Heart left ventricle (tissue), 13 donors: ENCODE measurements around the gene TNPO2.

Experiments
- CTCF ChIP-seq, 12 donors: fragments of 200-600 bp; sonication (generic) in 4 of 12; IDR thresholded peaks; one replicate each; pipeline versions ENCODE4 v1.5.0 to v1.8.0; 2018 to 2022; ENCODE audit warnings: antibody characterized with exemption in 12 of 12, mild to moderate bottlenecking in 5 of 12
- POLR2A ChIP-seq, 2 donors: fragments of 450-650 bp; IDR thresholded peaks; one replicate each; pipeline ENCODE4 v1.6.1; 2017; ENCODE audit warnings: antibody characterized with exemption in 2 of 2, mild to moderate bottlenecking in 2 of 2, moderate library complexity in 2 of 2
- donor health status: ischemic (EF 13 %, LVEDD 7.1; RV severe dilation, severe dysfunction).
- donor health status: DM: no; HTN: yes; CAD: no.
- donor health status: DM: no; HTN: no; CAD: no.
- donor health status: ischemic (EF 25% LVEDD 6.9; RV normal size, moderate dysfunction).
- donor health status: ischemic (EF 25% LVEDD 5.7; RV mildly dilated, moderate dysfunction).
- donor health status: ischemic (EF 35%, LVEDD 5.7; RV mildly dilated, moderate dysfunction).
- donor health status: nonischemic (EF 11% LVEDD 7.7; RV severe dilation, severe dysfunction).
- donor health status: DM: yes; HTN: yes; CAD: no.
- donor health status: PGD.
- donor health status: ischemic (EF 29% LVEDD 5.4; RV normal size, mild dysfunction).
- donor health status: nonischemic (EF 23%, LVEDD 6.1; RV moderate dilation, normal function).

DNA sequence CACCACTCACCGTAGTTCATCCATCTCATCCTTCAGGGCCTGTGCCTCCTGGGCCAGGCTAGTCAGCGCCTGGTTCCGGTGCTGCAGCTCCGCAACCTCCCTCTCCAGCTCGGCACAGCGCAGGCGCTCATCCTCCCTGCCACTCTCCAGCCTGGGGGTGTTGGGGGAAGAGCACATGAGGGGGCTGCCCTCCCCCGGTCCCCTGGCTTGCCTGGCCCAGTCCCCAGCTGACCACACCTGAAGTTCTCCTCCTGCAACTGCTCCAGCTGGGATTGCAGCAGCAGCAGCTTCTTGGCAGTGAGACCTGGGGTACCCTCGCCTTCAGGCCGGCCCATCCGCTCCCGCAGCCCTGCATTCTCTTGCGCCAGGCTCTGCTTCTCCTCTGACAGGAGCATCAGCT is 47.2 kb upstream of the TNPO2 start:
- TF ChIP-seq CTCF (IDR thresholded peaks at IDR 0.05) (no peak), POLR2A (IDR thresholded peaks at IDR 0.05) (no peak)
